WTC11 (cell line): Measurements from ENCODE around the gene ZNF22.

Experiments
- CTCF ChIP-seq: fragments of 200-600 bp; IDR thresholded peaks from 2 replicates; pipeline ENCODE4 v1.8.0; 2022; ENCODE audit warnings: antibody characterized with exemption
- ERG ChIP-seq: fragments of 250-450 bp; sonication (Bioruptor Pico); IDR thresholded peaks from 2 replicates; pipeline ENCODE4 v1.8.0; 2021; ENCODE audit warnings: mild to moderate bottlenecking
- MAX ChIP-seq: sonication (generic); formaldehyde crosslinking; IDR thresholded peaks from 2 replicates; pipeline ENCODE4 v1.8.0; 2022; ENCODE audit warnings: mild to moderate bottlenecking, missing genetic modification reagents
- SP1 ChIP-seq: sonication (generic); formaldehyde crosslinking; conservative IDR thresholded peaks from 2 replicates; pipeline ENCODE4 v1.8.1; 2022; ENCODE audit warnings: missing genetic modification reagents
- USF2 ChIP-seq: sonication (generic); formaldehyde crosslinking; IDR thresholded peaks from 2 replicates; pipeline ENCODE4 v1.8.1; 2023; ENCODE audit warnings: mild to moderate bottlenecking, missing genetic modification reagents, moderate library complexity
- ZNF317 ChIP-seq: sonication (generic); formaldehyde crosslinking; IDR thresholded peaks from 2 replicates; pipeline ENCODE4 v1.8.1; 2023; ENCODE audit warnings: low read depth, mild to moderate bottlenecking, moderate library complexity, missing genetic modification reagents, borderline replicate concordance

- TF ChIP-seq SP1 (CRISPR knock-in tag), result no peak
- TF ChIP-seq CTCF, result no peak
- no peak for TF ChIP-seq ERG (CRISPR knock-in tag)
- no peak for TF ChIP-seq MAX (CRISPR knock-in tag)
- no peak for TF ChIP-seq USF2 (CRISPR knock-in tag)
- no peak for TF ChIP-seq ZNF317 (CRISPR knock-in tag)
Measured at GRCh38 chr10:45050551-45051235, 50.0 kb downstream of the ZNF22 start.
